ENCODE data around the gene LRRC8B.

The LRRC8B gene

GRCh38 chr1:89596698-89597097, 72.1 kb downstream of the LRRC8B start:
- Mint-ChIP-seq H3K4me3 (no peak overlapping the region), H3K36me3 (ENCODE audit: low read depth) (peaks cover 32% of the 10 kb centered on the region), H3K4me1 (peaks cover 72% of the 10 kb centered on the region), H3K27ac (no peak overlapping the region), H3K9me3 (no peaks in the 10 kb centered on the region), H3K27me3 (no peaks in the 10 kb centered on the region)
- no peak for DNase-seq
- no peak for ATAC-seq

DNA sequence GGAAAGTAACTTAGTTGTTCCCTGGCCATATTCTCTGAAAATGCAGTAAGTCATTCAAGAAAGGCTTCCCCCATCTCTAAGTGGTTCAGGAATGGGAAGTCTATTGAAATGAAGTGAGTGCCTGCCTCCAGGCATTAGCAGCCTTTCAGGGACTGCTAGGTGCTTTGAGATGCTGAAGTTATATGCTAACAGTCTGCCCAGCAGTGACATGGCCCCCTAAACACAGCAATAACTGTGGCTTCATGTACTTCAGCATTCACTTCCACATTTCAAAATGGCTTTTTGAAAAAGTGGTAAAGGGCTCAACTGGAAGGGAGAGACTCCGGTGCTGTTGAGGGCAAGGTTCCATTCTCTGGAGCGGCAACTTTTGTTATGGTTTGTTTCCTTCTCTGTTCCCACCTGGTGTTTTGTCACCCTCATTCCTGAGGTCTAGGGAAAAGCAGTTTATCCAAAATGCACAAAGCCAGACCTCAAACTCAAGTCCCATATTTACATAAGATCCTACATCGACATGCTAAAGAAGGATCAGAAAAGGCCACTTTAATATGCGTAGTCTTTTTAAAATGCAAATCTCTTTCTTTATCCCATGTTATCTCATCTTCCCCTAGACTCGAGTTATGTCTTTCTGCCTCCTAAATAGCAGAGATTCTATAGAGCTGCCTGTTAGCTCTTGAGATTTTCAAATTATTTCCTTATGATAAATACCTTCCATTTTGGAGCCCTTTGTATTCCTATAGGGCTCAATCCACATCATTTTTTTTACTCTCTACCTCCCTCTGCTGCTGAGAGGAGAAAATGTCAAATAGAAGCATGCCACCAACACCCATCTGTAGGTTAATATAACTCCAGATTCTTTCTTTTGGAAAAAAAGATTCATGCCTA, 74.1 kb downstream of the LRRC8B start:
- H3K9me3 Mint-ChIP-seq = no peaks in the 10 kb centered on the region
- peak overlapping the region; percentile 69 for H3K27ac Mint-ChIP-seq
- H3K27me3 Mint-ChIP-seq = no peaks in the 10 kb centered on the region
- peaks cover 24% of the 10 kb centered on the region for H3K36me3 Mint-ChIP-seq (ENCODE audit: low read depth)
- H3K4me1 Mint-ChIP-seq = peaks cover 75% of the 10 kb centered on the region
- ATAC-seq = no peak
- no peak overlapping the region for H3K4me3 Mint-ChIP-seq
- no peak for DNase-seq

GRCh38 chr1:89599332-89599630, 74.7 kb downstream of the LRRC8B start:
- H3K4me3 Mint-ChIP-seq = no peak overlapping the region
- no peaks in the 10 kb centered on the region for H3K27me3 Mint-ChIP-seq
- H3K9me3 Mint-ChIP-seq = no peaks in the 10 kb centered on the region
- peaks cover 77% of the 10 kb centered on the region for H3K4me1 Mint-ChIP-seq
- H3K36me3 Mint-ChIP-seq (ENCODE audit: low read depth) = peaks cover 21% of the 10 kb centered on the region
- DNase-seq (no peak), ATAC-seq (no peak)
- peak overlapping the region; percentile 69 for H3K27ac Mint-ChIP-seq

DNA sequence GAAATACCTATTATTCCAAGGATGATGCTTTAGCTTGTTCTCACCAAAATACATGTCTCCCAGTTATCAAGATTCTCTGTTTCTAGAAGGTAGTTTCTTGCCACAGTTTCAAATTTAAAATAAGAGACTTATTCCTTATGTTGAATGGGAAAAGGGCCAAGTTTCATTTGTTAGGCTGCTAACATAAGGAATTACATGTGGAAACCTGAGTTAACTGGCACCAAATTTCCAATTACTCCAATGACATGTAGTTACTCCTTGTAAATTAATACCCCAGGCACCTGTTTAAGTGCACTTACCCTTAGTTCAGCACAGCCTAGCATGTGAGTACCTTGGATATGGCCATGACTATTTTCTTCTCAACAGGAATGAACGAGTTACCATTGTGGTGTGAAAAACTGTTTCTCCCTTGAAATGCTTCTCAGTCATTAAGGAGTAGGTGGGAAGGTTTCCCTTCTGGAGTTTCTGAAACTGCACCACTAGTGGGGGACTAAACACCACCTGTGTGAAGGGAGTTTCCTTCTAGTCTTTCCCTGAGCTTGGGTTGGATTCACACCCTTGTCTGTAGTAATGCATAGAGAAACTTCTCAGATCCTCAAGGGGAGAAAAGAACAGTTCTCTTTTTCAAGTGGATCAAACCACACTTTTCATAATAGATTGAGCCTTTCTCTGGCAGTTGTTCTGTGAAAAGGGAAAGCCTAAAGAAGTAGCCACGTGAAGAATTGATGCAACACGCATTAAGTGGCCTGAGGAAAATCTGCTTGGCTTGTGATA, 76.0 kb downstream of the LRRC8B start:
- no peaks in the 10 kb centered on the region for H3K9me3 Mint-ChIP-seq
- peaks cover 89% of the 10 kb centered on the region for H3K4me1 Mint-ChIP-seq
- peak overlapping the region; percentile 94 for H3K27ac Mint-ChIP-seq
- peaks cover 14% of the 10 kb centered on the region for H3K36me3 Mint-ChIP-seq (ENCODE audit: low read depth)
- peak overlapping the region; percentile 24 for H3K4me3 Mint-ChIP-seq
- peak; percentile 2 for ATAC-seq
- DNase-seq = no peak
- no peaks in the 10 kb centered on the region for H3K27me3 Mint-ChIP-seq

- Mint-ChIP-seq H3K36me3 (ENCODE audit: low read depth) (peaks cover 5% of the 10 kb centered on the region), H3K4me1 (peaks cover 100% of the 10 kb centered on the region), H3K4me3 (peak overlapping the region; percentile 61), H3K27me3 (no peaks in the 10 kb centered on the region), H3K27ac (peak overlapping the region; percentile 94), H3K9me3 (no peaks in the 10 kb centered on the region)
- DNase-seq (peak; percentile 33), ATAC-seq (peak; percentile 27)
Observed at GRCh38 chr1:89602871-89603404, 78.3 kb downstream of the LRRC8B start.

GRCh38 chr1:89603651-89604413, 79.2 kb downstream of the LRRC8B start:
- H3K4me3 Mint-ChIP-seq = peak overlapping the region; percentile 22
- peak overlapping the region; percentile 94 for H3K27ac Mint-ChIP-seq
- ATAC-seq (peak; percentile 57), DNase-seq (peak; percentile 56)
- H3K9me3 Mint-ChIP-seq = no peaks in the 10 kb centered on the region
- H3K27me3 Mint-ChIP-seq = no peaks in the 10 kb centered on the region
- H3K4me1 Mint-ChIP-seq = peaks cover 100% of the 10 kb centered on the region
- peaks cover 3% of the 10 kb centered on the region for H3K36me3 Mint-ChIP-seq (ENCODE audit: low read depth)

DNA sequence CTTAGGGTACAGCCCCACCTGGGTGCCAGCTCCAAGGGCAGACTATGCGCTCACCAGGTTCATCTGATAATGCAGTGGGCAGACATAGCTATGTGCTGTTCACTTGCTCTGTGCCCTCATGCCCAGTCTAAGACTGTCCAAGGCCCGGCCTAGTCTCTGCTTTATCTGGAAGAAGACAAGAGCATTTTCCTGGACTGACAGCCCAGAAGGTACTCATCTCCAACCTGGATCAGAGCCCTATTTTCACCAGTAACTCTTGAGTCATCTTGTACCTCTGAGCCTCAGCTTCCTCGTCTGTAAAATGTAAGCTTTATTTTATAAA, 79.7 kb downstream of the LRRC8B start:
- no peak for ATAC-seq
- Mint-ChIP-seq H3K4me1 (peaks cover 100% of the 10 kb centered on the region), H3K36me3 (ENCODE audit: low read depth) (peaks cover 3% of the 10 kb centered on the region), H3K9me3 (no peaks in the 10 kb centered on the region), H3K27ac (peak overlapping the region; percentile 94), H3K27me3 (no peaks in the 10 kb centered on the region), H3K4me3 (peak overlapping the region; percentile 22)
- peak; percentile 34 for DNase-seq

DNA sequence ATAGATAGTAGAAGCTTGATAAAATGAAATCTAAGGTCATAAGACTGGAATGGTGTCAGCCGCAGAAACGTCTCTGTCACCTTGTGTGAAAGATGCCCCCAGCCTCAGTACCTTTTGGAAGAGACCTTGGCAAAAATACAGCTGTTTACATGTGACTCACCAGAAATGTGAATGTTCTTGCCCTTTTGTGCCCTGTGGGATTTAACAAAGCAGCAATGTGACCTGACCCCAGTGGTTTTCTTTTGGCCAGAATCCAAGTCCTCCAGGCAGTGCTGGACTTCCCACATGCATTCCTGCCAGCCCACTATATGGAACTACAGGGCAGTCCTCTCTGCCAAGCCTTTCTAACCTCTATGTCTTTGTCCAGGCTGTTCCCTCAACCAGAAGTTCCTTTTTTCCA, 81.1 kb downstream of the LRRC8B start:
- Mint-ChIP-seq H3K4me3 (peak overlapping the region; percentile 83), H3K27me3 (no peaks in the 10 kb centered on the region), H3K27ac (peak overlapping the region; percentile 94), H3K36me3 (ENCODE audit: low read depth) (peaks cover 3% of the 10 kb centered on the region), H3K4me1 (peaks cover 99% of the 10 kb centered on the region), H3K9me3 (no peaks in the 10 kb centered on the region)
- peak; percentile 31 for DNase-seq
- no peak for ATAC-seq

GRCh38 chr1:89606227-89606980, 81.8 kb downstream of the LRRC8B start:
- Mint-ChIP-seq H3K4me1 (peaks cover 99% of the 10 kb centered on the region), H3K36me3 (ENCODE audit: low read depth) (no peaks in the 10 kb centered on the region), H3K9me3 (no peaks in the 10 kb centered on the region), H3K27ac (peak overlapping the region; percentile 94), H3K27me3 (no peaks in the 10 kb centered on the region), H3K4me3 (peak overlapping the region; percentile 83)
- no peak for DNase-seq
- peak; percentile 18 for ATAC-seq

DNA sequence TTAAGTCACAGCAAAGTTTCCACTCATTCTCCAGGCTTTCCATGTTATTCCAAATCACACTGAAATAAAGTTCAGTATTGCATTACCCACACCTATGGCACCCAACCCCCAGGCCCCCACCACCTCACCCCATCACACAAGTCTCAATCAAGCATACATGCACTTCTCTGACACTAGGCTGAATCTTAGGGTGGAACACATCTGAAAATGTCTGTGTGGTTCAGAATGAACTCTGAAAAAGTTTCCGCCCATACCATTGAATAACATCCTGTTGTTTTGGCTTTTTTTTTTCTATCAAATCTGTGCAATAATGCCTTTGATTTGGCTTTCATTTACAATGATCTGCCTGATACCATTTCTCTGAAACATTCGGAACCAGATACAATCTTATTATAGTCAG, 82.5 kb downstream of the LRRC8B start:
- DNase-seq = peak; percentile 31
- Mint-ChIP-seq H3K9me3 (no peaks in the 10 kb centered on the region), H3K27me3 (no peaks in the 10 kb centered on the region), H3K27ac (peak overlapping the region; percentile 94), H3K36me3 (ENCODE audit: low read depth) (no peaks in the 10 kb centered on the region), H3K4me3 (peak overlapping the region; percentile 83), H3K4me1 (peaks cover 98% of the 10 kb centered on the region)
- no peak for ATAC-seq

DNA sequence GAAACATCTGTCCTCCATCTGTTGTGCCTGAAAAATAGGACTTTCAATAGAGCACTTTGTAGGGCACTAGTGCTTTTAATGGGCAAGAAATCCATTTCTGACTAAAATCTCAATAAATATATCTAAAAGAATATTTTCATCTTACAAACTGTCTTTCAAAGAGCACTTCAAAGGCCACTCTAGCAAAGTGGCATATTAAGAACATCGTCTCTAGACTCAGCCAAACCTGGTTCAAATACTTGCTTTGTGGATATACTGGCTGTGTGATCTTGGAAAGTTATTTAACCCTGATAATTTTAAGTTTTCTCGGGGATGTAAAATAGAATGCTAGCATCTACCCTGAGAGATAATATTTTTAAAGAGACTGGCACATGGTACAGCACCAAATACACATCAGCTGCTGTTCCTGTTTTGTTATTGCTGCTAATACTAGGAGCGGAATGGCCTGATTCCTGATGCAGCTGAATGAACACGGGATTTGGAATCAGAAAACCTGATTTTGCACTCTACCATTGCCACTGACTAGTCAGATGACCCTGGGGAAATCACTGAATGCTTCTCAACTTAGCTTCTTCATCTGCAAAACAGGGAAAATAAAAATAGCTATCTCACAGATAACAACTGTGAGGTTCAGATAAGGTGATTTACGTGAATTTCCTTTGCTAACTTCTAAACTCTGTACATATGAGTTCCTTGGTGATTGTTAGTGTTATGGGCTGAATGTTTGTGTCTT, 83.1 kb downstream of the LRRC8B start:
- DNase-seq (no peak), ATAC-seq (no peak)
- Mint-ChIP-seq H3K27me3 (no peaks in the 10 kb centered on the region), H3K4me3 (peak overlapping the region; percentile 83), H3K36me3 (ENCODE audit: low read depth) (no peaks in the 10 kb centered on the region), H3K4me1 (peaks cover 97% of the 10 kb centered on the region), H3K27ac (peak overlapping the region; percentile 94), H3K9me3 (no peaks in the 10 kb centered on the region)

- DNase-seq (peak; percentile 69), ATAC-seq (peak; percentile 44)
- no peaks in the 10 kb centered on the region for H3K36me3 Mint-ChIP-seq (ENCODE audit: low read depth)
- no peaks in the 10 kb centered on the region for H3K9me3 Mint-ChIP-seq
- H3K4me1 Mint-ChIP-seq = peaks cover 94% of the 10 kb centered on the region
- peak overlapping the region; percentile 94 for H3K27ac Mint-ChIP-seq
- no peaks in the 10 kb centered on the region for H3K27me3 Mint-ChIP-seq
- H3K4me3 Mint-ChIP-seq = peak overlapping the region; percentile 83
Observed at GRCh38 chr1:89608319-89608983, 83.8 kb downstream of the LRRC8B start.
